GM18505 (cell line): ENCODE measurements around the gene DTNB.

Experiments
- ATAC-seq: cut with Tn5 transposase; IDR thresholded peaks from one replicate; pipeline ENCODE4 v1.9.1; 2021; ENCODE audit not compliant: unreplicated experiment
- POLR2A ChIP-seq: IDR thresholded peaks from 4 replicates; pipeline ENCODE4 v1.6.1; 2011; ENCODE audit warnings: borderline replicate concordance; ENCODE audit not compliant: insufficient read depth, insufficient read length; ENCODE audit errors: extremely low read depth

Gene DTNB

GRCh38 chr2:25347846-25348245, 325.5 kb downstream of the DTNB start:
- no peak for ATAC-seq
- TF ChIP-seq POLR2A: no peak

GRCh38 chr2:25347205-25347815, 326.1 kb downstream of the DTNB start:
- ATAC-seq: no peak
- no peak for TF ChIP-seq POLR2A

DNA sequence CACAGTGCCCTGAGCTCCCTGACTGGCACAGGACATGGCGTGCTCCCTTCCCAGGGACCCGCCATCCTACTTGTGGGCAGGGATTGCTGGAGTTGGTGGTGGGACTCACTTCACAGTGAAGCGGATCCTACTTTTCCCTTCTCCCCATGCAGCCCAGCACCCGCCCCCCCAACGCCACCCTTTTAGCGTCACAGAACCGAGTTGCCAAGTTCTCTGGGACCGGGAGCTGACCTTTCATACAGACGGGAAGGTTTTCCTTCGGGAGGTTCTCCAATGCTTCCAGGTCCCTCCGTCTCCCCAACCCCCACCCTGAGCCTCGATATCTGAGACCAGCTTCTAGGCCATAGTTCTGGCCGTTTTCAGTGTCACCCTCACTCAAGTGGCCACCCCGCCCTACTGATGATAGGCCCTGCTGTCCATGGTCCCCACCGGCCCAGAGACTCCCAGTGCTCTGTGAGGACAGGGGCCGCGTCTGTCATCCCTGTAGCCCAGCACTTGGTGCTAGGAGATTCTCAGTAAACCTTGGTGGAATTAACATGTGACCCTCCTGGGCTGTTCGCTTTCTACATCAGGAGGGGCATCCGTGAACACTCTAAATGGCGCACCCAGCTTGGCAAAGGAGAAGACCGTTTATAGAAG, 330.1 kb downstream of the DTNB start:
- ATAC-seq: no peak
- TF ChIP-seq POLR2A: no peak

GRCh38 chr2:25342372-25343186, 330.8 kb downstream of the DTNB start:
- peak; percentile 72 for ATAC-seq
- peak; percentile 34 for TF ChIP-seq POLR2A

DNA sequence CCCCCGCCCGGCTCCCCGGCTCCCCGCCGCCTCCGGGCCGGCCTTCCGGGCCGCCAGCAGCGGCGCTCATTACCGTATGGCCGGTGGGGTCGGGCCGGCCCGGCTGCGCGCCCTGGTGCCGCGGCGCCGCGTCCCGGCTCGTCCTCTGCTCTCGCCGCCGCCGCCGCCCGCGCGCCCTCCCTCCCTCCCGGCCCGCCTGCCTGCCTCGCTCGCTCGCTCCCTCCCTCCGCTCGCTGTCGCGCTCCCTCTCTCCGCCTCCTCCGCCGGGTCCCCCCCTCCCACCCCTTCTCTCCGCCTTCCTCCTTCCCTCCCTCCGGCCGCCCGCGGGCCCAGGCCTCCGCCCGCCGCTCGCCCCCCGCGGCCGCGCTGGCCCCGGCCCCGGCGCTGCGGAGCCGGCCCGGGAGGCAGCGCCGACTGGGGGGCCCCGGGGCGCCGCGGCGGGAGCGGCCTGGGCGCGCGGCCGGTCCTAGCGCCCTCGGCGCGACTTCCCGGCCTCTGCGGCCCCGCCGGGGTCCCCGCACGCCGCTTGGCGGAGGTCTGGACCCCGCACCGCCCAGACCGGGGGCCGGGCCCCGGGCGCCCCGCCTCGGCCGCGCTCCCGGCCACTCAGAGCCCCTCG, 331.5 kb downstream of the DTNB start, which contains the start of gene DNMT3A:
Gene DNMT3A, minus strand, starts transcription at position 173 of the 619 bp plus-strand sequence. CDS start 27,941 bp downstream, outside the sequence.
- no peak for TF ChIP-seq POLR2A
- peak; percentile 32 for ATAC-seq

- ATAC-seq: peak; percentile 18
- TF ChIP-seq POLR2A: no peak
Measured at GRCh38 chr2:25341011-25341727, 332.2 kb downstream of the DTNB start.

GRCh38 chr2:25340181-25340921, 333.0 kb downstream of the DTNB start:
- TF ChIP-seq POLR2A: no peak
- ATAC-seq: no peak

GRCh38 chr2:25339791-25340180, 333.6 kb downstream of the DTNB start:
- TF ChIP-seq POLR2A: no peak
- ATAC-seq: no peak

DNA sequence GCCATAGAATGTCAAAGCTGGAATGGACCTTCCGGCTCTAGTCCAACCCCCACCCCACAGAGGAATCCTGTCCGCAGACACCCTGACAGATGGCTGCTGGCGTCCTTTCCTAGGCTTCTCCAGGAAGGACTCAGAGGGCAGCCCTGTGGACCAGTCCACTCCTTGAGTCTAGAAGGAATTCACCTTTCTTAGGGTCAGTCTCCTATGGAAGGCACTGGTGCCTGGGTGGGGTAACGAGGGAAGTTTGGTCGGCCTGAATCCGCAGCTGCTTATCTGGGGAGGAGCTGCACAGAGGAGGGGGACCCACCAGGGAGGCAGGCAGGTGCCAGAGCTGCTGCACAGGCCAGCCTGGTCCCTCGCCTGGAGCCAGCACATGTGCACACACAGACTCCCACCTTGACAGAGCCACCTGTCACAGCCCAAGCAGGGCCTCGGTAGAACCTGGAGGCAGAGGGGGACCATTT, 334.1 kb downstream of the DTNB start:
- no peak for TF ChIP-seq POLR2A
- ATAC-seq: no peak

- ATAC-seq: no peak
- TF ChIP-seq POLR2A: no peak
Measured at GRCh38 chr2:25338401-25338800, 335.0 kb downstream of the DTNB start.

- no peak for TF ChIP-seq POLR2A
- ATAC-seq: no peak
Measured at GRCh38 chr2:25337891-25338290, 335.5 kb downstream of the DTNB start.

DNA sequence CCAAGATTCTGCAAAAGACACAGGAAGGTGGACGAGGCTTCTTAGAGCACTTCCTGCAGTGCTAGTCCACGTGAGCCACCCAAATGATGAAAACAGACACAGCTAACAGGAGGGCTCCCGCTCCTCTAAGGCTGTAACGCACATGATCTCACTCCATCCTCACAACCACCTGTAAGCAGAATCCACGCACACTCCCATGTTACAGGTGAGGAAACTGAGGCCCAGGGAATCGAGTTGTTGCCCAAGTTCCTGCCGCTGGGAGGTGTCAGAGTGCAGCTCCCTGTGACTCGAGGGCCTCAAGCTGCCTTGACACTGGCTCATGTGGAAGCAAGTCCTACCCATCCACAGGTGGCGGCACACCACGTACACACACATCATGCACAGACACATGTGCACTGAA, 336.1 kb downstream of the DTNB start:
- no peak for TF ChIP-seq POLR2A
- ATAC-seq: no peak

DNA sequence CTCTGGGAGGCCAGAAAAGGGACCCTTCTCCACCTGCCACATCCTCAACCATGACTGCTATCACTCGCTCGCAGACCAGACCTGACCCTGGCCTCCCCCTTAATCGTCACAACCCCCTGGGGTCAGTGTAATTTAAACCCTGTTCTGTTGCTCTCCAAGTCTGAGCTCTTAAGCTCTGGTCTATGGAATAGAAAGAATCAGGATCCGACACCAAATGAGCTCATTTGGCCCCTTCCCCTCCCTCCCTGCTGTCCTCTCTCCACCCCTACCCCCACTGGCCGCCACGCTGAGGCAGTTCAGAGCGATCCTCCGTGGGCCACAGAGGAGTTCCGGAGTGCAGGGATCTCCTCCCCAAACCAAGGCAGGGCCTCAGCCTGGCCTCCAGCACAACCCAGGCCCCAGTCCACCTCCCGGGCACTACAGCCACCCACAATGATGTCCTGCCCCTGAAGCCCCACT, 337.0 kb downstream of the DTNB start:
- ATAC-seq: no peak
- no peak for TF ChIP-seq POLR2A

- no peak for TF ChIP-seq POLR2A
- ATAC-seq: no peak
Measured at GRCh38 chr2:25335971-25336370, 337.4 kb downstream of the DTNB start.
